ENCODE results near the gene ZFHX3. TPM values are rescaled to one million over a fixed set of nuclear protein-coding genes. Genes with fewer than 3 reads are reported as not detected.

The ZFHX3 gene
- total RNA-seq, 2 donors from 2014 or later, result 9.2 to 18.9 TPM

DNA sequence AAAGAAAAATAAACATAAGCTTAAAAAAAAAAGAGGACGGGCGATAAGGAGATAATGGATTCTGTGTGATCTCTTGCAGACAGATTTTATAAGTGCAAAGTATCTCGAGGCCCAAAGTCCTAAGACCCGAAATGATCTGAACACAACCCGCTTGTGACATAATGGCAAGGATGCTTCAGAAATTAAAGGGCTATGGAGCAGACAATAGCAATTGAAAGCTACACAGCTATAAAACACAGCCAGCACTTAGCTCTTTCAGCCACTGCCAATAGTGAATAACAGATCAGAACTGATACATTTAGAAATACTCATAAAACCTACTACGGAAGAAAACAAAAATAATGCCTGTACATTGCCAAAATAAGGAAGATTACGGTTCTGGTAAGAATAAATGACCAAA lies 117.5 kb downstream of the ZFHX3 start:
- no peak overlapping the region for H3K27ac ChIP-seq

DNA sequence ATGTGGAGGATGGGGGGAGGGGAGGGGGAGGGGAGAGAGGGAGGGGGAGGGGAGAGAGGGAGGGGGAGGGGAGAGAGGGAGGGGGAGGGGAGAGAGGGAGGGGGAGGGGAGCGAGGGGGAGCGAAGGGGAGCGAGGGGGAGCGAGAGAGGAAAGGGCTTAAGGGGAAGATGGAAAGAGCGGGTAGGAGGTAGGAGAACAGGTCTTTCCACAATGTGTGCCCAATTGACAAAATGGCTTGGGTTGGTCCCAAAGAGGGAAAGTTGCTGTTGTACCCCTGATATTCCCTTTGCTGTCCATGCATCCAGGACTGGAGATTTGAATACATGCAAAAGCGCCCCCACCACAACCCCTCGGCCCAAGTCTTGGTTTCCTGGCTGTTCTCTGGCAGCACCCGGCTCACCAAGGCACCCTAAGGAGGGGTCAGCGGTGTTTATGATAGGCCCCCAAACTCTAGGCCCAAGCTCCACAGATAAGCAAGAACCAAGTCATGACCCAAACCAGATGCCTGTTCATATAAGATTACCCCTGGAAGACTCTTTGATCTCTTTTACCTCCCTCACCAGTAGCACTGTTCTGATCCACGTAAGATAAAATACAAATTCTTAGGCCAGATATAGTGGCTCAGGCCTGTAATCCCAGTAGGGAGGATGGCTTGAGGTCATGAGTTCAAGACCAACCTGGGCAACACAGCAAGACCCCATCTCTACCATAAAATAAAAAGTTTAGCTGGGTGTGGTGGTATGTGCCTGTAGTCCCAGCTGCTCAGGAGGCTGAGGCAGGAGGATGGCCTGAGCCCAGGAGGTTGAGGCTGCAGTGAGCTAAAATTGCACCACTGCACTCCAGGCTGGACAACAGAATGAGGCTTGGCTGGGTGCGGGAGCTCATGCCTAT lies 119.6 kb downstream of the ZFHX3 start:
- no peaks in the 10 kb centered on the region for H3K9me3 ChIP-seq
- H3K36me3 ChIP-seq, result no peaks in the 10 kb centered on the region
- no peak for DNase-seq (ENCODE audit: low spot score)
- TF ChIP-seq, protein P1, sequence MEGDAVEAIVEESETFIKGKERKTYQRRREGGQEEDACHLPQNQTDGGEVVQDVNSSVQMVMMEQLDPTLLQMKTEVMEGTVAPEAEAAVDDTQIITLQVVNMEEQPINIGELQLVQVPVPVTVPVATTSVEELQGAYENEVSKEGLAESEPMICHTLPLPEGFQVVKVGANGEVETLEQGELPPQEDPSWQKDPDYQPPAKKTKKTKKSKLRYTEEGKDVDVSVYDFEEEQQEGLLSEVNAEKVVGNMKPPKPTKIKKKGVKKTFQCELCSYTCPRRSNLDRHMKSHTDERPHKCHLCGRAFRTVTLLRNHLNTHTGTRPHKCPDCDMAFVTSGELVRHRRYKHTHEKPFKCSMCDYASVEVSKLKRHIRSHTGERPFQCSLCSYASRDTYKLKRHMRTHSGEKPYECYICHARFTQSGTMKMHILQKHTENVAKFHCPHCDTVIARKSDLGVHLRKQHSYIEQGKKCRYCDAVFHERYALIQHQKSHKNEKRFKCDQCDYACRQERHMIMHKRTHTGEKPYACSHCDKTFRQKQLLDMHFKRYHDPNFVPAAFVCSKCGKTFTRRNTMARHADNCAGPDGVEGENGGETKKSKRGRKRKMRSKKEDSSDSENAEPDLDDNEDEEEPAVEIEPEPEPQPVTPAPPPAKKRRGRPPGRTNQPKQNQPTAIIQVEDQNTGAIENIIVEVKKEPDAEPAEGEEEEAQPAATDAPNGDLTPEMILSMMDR (IDR thresholded peaks at IDR 0.05), result no peak
- H3K4me1 ChIP-seq, result peaks cover 0 to 22% of the 10 kb centered on the region in 2 donors
- no peak overlapping the region for H3K4me3 ChIP-seq
- H3K27me3 ChIP-seq, result no peaks in the 10 kb centered on the region
- no peak overlapping the region for H3K27ac ChIP-seq

More for the DNA sequence above, 117.5 kb downstream of the ZFHX3 start:
- peaks cover 0 to 28% of the 10 kb centered on the region in 2 donors for H3K4me1 ChIP-seq
- no peaks in the 10 kb centered on the region for H3K36me3 ChIP-seq
- H3K4me3 ChIP-seq, result no peak overlapping the region
- no peaks in the 10 kb centered on the region for H3K27me3 ChIP-seq
- no peaks in the 10 kb centered on the region for H3K9me3 ChIP-seq
- no peak for DNase-seq (ENCODE audit: low spot score)
- TF ChIP-seq, protein P1 (IDR thresholded peaks at IDR 0.05), result no peak

GRCh38 chr16:72927199-72928089 lies 120.5 kb downstream of the ZFHX3 start:
- DNase-seq (ENCODE audit: low spot score), result no peak

DNA sequence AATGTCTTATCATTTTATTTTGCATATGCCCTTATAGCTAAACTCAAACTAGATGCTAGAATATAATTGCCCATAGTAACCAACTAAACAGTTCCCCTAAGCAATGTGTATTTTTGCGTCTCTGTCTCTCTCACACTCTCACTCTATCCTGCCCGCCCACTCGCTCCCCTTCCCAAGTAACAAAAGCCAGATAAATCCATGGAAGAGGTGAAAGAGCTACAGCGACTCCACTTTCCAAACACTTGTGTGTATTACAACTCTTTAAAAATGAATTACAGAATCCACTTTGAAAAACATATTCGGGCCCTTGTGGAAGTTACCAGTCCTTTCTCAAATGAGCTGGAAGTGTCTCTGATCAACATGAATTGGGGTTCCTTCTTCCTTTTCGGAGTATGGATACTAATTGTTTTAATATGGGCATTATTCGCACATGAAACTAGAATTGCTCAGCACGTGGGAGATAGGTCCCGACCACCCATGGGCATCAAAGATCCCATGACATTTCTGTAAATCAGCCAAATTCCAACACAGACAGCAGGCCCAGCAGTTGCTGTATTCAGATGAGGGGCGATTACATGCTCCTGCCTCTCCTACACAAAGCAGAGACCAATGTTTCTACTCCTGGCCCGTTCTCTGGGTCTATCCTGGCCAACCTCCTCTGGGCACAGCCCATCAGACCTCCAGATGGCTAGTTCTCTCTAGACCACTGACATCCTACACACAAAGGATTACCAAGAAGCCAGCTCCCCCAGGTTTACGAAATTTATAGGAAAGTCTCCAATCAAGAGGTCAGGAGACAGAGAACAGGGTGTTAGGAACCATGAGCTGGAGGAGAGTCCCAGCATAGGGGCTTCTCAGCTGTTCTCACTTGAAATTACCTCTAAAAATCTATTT lies 121.5 kb downstream of the ZFHX3 start:
- Histone ChIP-seq H3K4me3 (no peak overlapping the region), H3K27me3 (no peaks in the 10 kb centered on the region), H3K27ac (no peak overlapping the region), H3K9me3 (no peaks in the 10 kb centered on the region), H3K36me3 (no peaks in the 10 kb centered on the region), H3K4me1 (peaks cover 0 to 20% of the 10 kb centered on the region in 2 donors)
- no peak for DNase-seq (ENCODE audit: low spot score)
- TF ChIP-seq, protein P1 (IDR thresholded peaks at IDR 0.05), result no peak

More at GRCh38 chr16:72927199-72928089, 120.5 kb downstream of the ZFHX3 start:
- Histone ChIP-seq H3K4me1 (peaks cover 0 to 21% of the 10 kb centered on the region in 2 donors), H3K4me3 (no peak overlapping the region), H3K27ac (no peak overlapping the region), H3K36me3 (no peaks in the 10 kb centered on the region), H3K9me3 (no peaks in the 10 kb centered on the region), H3K27me3 (no peaks in the 10 kb centered on the region)
- TF ChIP-seq, protein P1 (IDR thresholded peaks at IDR 0.05), result no peak

DNA sequence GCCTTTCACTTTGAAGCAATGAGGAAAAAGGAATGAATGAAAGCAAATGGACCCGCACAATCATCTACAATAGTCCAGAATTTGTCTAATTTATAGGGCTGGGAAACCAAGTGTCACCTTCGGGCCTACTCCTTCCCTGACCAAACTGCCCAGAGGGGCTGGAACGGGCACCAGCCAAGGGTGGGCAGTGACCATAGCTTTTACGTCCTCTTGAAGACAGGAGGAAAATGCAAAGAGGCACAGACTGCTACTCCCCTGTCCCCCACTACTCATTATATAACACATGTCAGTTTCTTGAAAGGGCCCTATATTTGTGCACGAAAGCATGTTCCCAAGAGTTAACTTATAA lies 122.3 kb downstream of the ZFHX3 start:
- H3K27ac ChIP-seq, result no peak overlapping the region
- H3K27me3 ChIP-seq, result no peaks in the 10 kb centered on the region
- H3K9me3 ChIP-seq, result no peaks in the 10 kb centered on the region
- peaks cover 0 to 15% of the 10 kb centered on the region in 2 donors for H3K4me1 ChIP-seq
- no peak overlapping the region for H3K4me3 ChIP-seq
- TF ChIP-seq, protein P1 (IDR thresholded peaks at IDR 0.05), result no peak
- no peak for DNase-seq (ENCODE audit: low spot score)
- no peaks in the 10 kb centered on the region for H3K36me3 ChIP-seq

Measured in right atrium auricular region (tissue), 2 donors.